ENCODE data around the gene NTM.

NTM gene

GRCh38 chr11:132336781-132337535 lies 966.5 kb downstream of the NTM start:
- no peak for DNase-seq (ENCODE audit: low spot score)
- TF ChIP-seq, protein P1, sequence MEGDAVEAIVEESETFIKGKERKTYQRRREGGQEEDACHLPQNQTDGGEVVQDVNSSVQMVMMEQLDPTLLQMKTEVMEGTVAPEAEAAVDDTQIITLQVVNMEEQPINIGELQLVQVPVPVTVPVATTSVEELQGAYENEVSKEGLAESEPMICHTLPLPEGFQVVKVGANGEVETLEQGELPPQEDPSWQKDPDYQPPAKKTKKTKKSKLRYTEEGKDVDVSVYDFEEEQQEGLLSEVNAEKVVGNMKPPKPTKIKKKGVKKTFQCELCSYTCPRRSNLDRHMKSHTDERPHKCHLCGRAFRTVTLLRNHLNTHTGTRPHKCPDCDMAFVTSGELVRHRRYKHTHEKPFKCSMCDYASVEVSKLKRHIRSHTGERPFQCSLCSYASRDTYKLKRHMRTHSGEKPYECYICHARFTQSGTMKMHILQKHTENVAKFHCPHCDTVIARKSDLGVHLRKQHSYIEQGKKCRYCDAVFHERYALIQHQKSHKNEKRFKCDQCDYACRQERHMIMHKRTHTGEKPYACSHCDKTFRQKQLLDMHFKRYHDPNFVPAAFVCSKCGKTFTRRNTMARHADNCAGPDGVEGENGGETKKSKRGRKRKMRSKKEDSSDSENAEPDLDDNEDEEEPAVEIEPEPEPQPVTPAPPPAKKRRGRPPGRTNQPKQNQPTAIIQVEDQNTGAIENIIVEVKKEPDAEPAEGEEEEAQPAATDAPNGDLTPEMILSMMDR (IDR thresholded peaks at IDR 0.05; ENCODE audit: extremely low read depth, missing control alignments), result no peak

DNA sequence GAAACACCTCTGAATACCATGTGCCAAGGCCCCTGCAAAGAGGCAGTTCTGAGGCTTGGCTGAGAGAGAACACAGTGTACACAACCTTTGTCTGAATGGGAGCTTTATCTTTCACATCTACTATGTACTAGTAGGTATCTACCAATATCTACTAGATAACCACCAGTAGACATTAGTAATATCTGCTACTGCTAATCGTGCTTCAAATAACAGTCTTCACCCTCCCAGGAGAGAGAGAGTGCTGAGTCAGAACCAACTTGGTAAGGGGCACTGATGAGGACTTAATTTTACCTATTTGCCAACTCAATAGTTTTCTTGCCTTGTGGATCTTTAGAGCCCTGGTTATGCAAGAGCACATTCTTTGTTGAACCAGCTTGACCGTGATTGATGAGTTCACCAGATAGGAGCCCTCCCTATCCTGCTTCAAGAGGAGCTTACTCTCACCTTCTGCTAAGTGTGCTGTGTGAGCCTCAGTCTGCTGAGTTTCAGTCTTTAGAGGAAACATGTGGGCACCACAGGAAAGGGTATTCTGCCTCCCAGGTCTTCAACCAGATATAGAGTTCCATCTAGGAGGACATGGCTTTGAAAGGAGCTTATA lies 967.5 kb downstream of the NTM start:
- no peak for DNase-seq (ENCODE audit: low spot score)
- TF ChIP-seq, protein P1 (IDR thresholded peaks at IDR 0.05; ENCODE audit: extremely low read depth, missing control alignments), result no peak

GRCh38 chr11:132342408-132342807 lies 972.0 kb downstream of the NTM start:
- no peak for DNase-seq (ENCODE audit: low spot score)
- TF ChIP-seq, protein P1 (IDR thresholded peaks at IDR 0.05; ENCODE audit: extremely low read depth, missing control alignments), result no peak

- no peak for DNase-seq (ENCODE audit: low spot score)
- TF ChIP-seq, protein P1 (IDR thresholded peaks at IDR 0.05; ENCODE audit: extremely low read depth, missing control alignments), result no peak
Measured at GRCh38 chr11:132343445-132344175, 973.2 kb downstream of the NTM start.

DNA sequence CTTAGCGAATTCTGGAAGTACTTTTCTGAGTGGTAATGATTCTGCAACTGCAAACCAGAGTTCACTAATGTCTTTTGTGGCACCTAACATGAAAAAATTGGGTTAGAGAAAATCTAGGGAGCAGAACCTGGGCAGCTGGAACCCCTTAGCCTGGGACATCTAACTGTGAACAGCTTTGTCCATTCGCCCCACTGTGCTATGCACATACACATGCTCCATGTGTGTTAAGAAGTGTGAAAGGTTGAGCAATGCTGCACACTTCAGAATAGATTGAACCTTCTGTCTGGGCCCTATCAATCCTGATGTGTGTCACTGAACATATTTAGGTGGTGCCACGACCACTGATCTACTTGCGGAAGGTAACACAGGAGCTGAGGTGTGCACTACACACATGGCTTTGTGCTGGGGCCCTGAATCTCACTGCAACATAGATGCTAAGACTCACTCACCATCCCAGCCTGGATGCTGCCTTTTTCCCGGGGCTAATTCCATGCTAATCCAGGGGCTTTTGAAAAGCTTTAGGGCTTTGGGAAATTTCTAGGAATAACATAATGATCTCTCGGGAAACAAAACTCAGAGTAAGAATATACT lies 976.2 kb downstream of the NTM start:
- TF ChIP-seq, protein P1 (IDR thresholded peaks at IDR 0.05; ENCODE audit: extremely low read depth, missing control alignments), result no peak
- no peak for DNase-seq (ENCODE audit: low spot score)

DNA sequence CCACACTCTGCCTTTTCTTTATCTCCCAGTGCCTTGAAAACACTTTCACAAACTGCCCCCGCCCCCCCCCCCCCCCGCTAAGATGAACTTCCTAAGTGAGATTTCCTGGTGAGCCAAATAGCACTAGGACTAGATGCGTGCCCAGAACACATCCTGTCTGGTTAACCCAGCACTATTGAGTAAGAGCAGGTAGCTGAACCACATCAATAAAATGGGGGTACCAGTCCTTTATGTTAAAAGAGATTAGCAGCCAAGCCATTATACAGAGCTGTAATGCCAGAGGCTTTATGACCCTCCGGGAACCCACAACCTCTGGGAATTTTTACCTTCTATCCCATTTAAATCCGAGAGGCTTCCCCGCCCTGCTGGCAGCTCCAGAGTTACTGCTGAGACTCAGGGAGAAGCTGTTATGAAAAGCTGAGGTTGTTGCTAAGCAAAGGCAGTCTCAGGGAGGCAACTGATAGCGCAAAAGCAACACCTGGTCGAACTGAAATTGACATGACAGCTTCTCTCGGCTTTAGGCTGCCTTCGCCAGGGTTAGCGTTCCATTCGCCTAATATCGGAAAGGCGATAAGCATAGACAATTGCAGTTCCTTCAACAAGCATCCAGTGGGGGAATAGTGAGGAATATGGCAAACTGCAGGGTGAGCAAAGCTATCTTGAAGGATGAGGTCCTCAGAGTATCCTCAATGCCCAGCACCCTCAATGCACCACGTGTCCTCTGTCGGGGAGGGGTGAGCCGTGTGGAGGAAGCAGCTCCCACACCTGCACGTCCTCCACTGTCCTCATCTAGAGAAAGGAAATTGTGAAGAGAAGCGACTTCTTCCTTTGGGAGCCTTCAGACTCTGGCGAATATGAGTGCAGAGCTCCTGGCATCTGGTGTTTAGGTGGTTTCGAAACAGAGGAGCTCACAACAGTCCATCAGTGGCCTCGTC lies 977.0 kb downstream of the NTM start:
- DNase-seq (ENCODE audit: low spot score), result no peak

More for the DNA sequence above, 977.0 kb downstream of the NTM start:
- TF ChIP-seq, protein P1 (IDR thresholded peaks at IDR 0.05; ENCODE audit: extremely low read depth, missing control alignments), result no peak
